Upper lobe of left lung (tissue), 6 donors: Measurements from ENCODE around the gene TMEM117. TPM values are rescaled to one million over a fixed set of nuclear protein-coding genes. Genes with fewer than 3 reads are reported as not detected.

Experiments used
- ATAC-seq, 2 donors: fragments of 200-7000 bp; cut with Tn5 transposase; one replicate each; pipeline ENCODE4 v1.9.1; 2022; ENCODE audit warnings: mild to moderate bottlenecking in 2 of 2, moderate library complexity in 2 of 2; ENCODE audit not compliant: low FRiP score in 2 of 2
- DNase-seq, 2 donors: peaks; one replicate each; pipeline ENCODE4 v3.0.0-alpha.2; 2019 to 2020
- H3K27ac ChIP-seq, 4 donors: fragments of 200-600 bp; sonication (generic); one replicate each; pipeline ENCODE4 v1.5.1; 2016 to 2019
- H3K27me3 ChIP-seq, 4 donors: fragments of 200-600 bp; sonication (generic); one replicate each; pipeline ENCODE4 v1.5.1; 2017 to 2019
- H3K36me3 ChIP-seq, 4 donors: fragments of 200-600 bp; sonication (generic); one replicate each; pipeline ENCODE4 v1.5.1; 2016 to 2019
- H3K4me1 ChIP-seq, 4 donors: fragments of 200-600 bp; sonication (generic); one replicate each; pipeline ENCODE4 v1.5.1; 2018 to 2019
- H3K4me3 ChIP-seq, 4 donors: fragments of 200-600 bp; sonication (generic); one replicate each; pipeline ENCODE4 v1.5.1; 2017 to 2019; ENCODE audit warnings: mild to moderate bottlenecking in 2 of 4, moderate library complexity in 1 of 4
- H3K9me3 ChIP-seq, 4 donors: fragments of 200-600 bp; sonication (generic); one replicate each; pipeline ENCODE4 v1.5.1; 2018 to 2019
- CTCF ChIP-seq, 6 experiments: fragments of 450-650 bp in 4 of 6; fragments of 200-600 bp in 2 of 6; sonication (generic) in 2 of 6; IDR thresholded peaks; one replicate each; pipeline ENCODE4 v1.5.1; 2016 to 2019; ENCODE audit warnings: antibody characterized with exemption in 6 of 6
- EP300 ChIP-seq, 4 donors: sonication (generic); formaldehyde crosslinking; IDR thresholded peaks; one replicate each; pipeline ENCODE4 v1.5.1; 2017; ENCODE audit warnings: antibody characterized with exemption in 4 of 4, control low read depth in 2 of 4
- POLR2A ChIP-seq, 4 donors: fragments of 450-650 bp; IDR thresholded peaks; one replicate each; pipeline ENCODE4 v1.5.1; 2016 to 2017; ENCODE audit warnings: antibody characterized with exemption in 4 of 4, mild to moderate bottlenecking in 2 of 4
- POLR2AphosphoS5 ChIP-seq, 2 donors: sonication (generic); formaldehyde crosslinking; IDR thresholded peaks; one replicate each; pipeline ENCODE4 v1.5.1; 2017; ENCODE audit warnings: antibody characterized with exemption in 2 of 2
- WGBS, 2 donors: methylation state at CpG; one replicate each; pipeline ENCODE4 v1.1.5; 2017 to 2018; 5-methylcytosine and 5-hydroxymethylcytosine counted together
- total RNA-seq, 6 donors: library from RNA; depleted of rRNA in 4 of 6; stranded (reverse); fragments of >200 nt in 4 of 6; gene quantifications; one replicate each; pipeline versions ENCODE4 v1.1.0 to v1.2.1, GENCODE V29; 2016 to 2021
- donor health status: DM: no; HTN: no; CAD: no; lungs with moderate emphysema.
- donor health status: DM: no; HTN: yes; CAD: no; lungs with severe emphysema.

Gene TMEM117
- total RNA-seq, 6 donors from 2014 or later = 2.6 to 8.4 (median 4.2) TPM

- no peak overlapping the region for H3K27ac ChIP-seq
- ATAC-seq (no peak), DNase-seq (no peak)
- no peaks in the 10 kb centered on the region for H3K36me3 ChIP-seq
- H3K27me3 ChIP-seq = no peaks in the 10 kb centered on the region
- no peaks in the 10 kb centered on the region for H3K9me3 ChIP-seq
- no peak for TF ChIP-seq POLR2A (IDR thresholded peaks at IDR 0.05)
- TF ChIP-seq POLR2AphosphoS5 (IDR thresholded peaks at IDR 0.05) = no peak
- no peak overlapping the region for H3K4me3 ChIP-seq
- H3K4me1 ChIP-seq = no peaks in the 10 kb centered on the region
Observed at GRCh38 chr12:44387581-44387980, 551.7 kb downstream of the TMEM117 start.

GRCh38 chr12:44389038-44389437 lies 553.2 kb downstream of the TMEM117 start:
- Histone ChIP-seq H3K9me3 (no peaks in the 10 kb centered on the region), H3K36me3 (no peaks in the 10 kb centered on the region), H3K27ac (no peak overlapping the region), H3K27me3 (no peaks in the 10 kb centered on the region), H3K4me3 (no peak overlapping the region), H3K4me1 (no peaks in the 10 kb centered on the region)
- no peak for DNase-seq
- no peak for TF ChIP-seq POLR2AphosphoS5 (IDR thresholded peaks at IDR 0.05)
- TF ChIP-seq POLR2A (IDR thresholded peaks at IDR 0.05) = no peak
- no peak for TF ChIP-seq EP300 (IDR thresholded peaks at IDR 0.05)
- TF ChIP-seq CTCF (IDR thresholded peaks at IDR 0.05) = no peak
- 80 to 96% methylated on average over 2 of the region's 2 CpGs for WGBS, 2 donors
- ATAC-seq = no peak

GRCh38 chr12:44389896-44390295 lies 554.0 kb downstream of the TMEM117 start:
- Histone ChIP-seq H3K4me3 (no peak overlapping the region), H3K36me3 (no peaks in the 10 kb centered on the region), H3K9me3 (no peaks in the 10 kb centered on the region), H3K4me1 (no peaks in the 10 kb centered on the region), H3K27ac (no peak overlapping the region), H3K27me3 (no peaks in the 10 kb centered on the region)
- TF ChIP-seq EP300 (IDR thresholded peaks at IDR 0.05) (no peak), POLR2A (IDR thresholded peaks at IDR 0.05) (no peak), POLR2AphosphoS5 (IDR thresholded peaks at IDR 0.05) (no peak), CTCF (IDR thresholded peaks at IDR 0.05) (no peak)
- no peak for DNase-seq
- no peak for ATAC-seq
- WGBS, 2 donors = 50 to 55% methylated on average over 1 of the region's 1 CpG

- no peak for DNase-seq
- Histone ChIP-seq H3K36me3 (no peaks in the 10 kb centered on the region), H3K27ac (no peak overlapping the region), H3K4me3 (no peak overlapping the region), H3K9me3 (no peaks in the 10 kb centered on the region), H3K4me1 (no peaks in the 10 kb centered on the region), H3K27me3 (no peaks in the 10 kb centered on the region)
- 68 to 70% methylated on average over 3 of the region's 3 CpGs for WGBS, 2 donors
- no peak for ATAC-seq
- TF ChIP-seq POLR2AphosphoS5 (IDR thresholded peaks at IDR 0.05) = no peak
- TF ChIP-seq POLR2A (IDR thresholded peaks at IDR 0.05) = no peak
- TF ChIP-seq EP300 (IDR thresholded peaks at IDR 0.05) = no peak
- TF ChIP-seq CTCF (IDR thresholded peaks at IDR 0.05) = no peak
Observed at GRCh38 chr12:44397631-44398030, 561.8 kb downstream of the TMEM117 start.

GRCh38 chr12:44403185-44403584 lies 567.3 kb downstream of the TMEM117 start:
- Histone ChIP-seq H3K27ac (no peak overlapping the region), H3K27me3 (no peaks in the 10 kb centered on the region), H3K36me3 (no peaks in the 10 kb centered on the region), H3K9me3 (no peaks in the 10 kb centered on the region), H3K4me3 (no peak overlapping the region), H3K4me1 (no peaks in the 10 kb centered on the region)
- TF ChIP-seq POLR2AphosphoS5 (IDR thresholded peaks at IDR 0.05) (no peak), POLR2A (IDR thresholded peaks at IDR 0.05) (no peak), EP300 (IDR thresholded peaks at IDR 0.05) (no peak), CTCF (IDR thresholded peaks at IDR 0.05) (no peak)
- 70 to 71% methylated on average over 2 of the region's 2 CpGs for WGBS, 2 donors
- ATAC-seq (no peak), DNase-seq (no peak)
